GM12891 (cell line): ENCODE results near the gene UBE2K.
"Not testable (repeated sequence)": the region's sequence is repeated elsewhere in the genome, so short reads cannot be mapped to it uniquely, and the experiment has no call there.

Source experiments
- PAX5 ChIP-seq: IDR thresholded peaks from 2 replicates; pipeline ENCODE4 v1.6.1; 2011; ENCODE audit warnings: low read length, moderate library complexity, mild to moderate bottlenecking; ENCODE audit not compliant: insufficient read depth, severe bottlenecking
- POLR2A ChIP-seq: IDR thresholded peaks from 2 replicates; pipeline ENCODE4 v1.6.1; 2011; ENCODE audit warnings: low read depth, low read length, control low read depth
- POLR2AphosphoS5 ChIP-seq: IDR thresholded peaks from 2 replicates; pipeline ENCODE4 v1.6.1; 2011; ENCODE audit warnings: low read depth, low read length, control low read depth
- TAF1 ChIP-seq: IDR thresholded peaks from 2 replicates; pipeline ENCODE4 v1.6.1; 2011; ENCODE audit warnings: low read depth, low read length, control low read depth

DNA sequence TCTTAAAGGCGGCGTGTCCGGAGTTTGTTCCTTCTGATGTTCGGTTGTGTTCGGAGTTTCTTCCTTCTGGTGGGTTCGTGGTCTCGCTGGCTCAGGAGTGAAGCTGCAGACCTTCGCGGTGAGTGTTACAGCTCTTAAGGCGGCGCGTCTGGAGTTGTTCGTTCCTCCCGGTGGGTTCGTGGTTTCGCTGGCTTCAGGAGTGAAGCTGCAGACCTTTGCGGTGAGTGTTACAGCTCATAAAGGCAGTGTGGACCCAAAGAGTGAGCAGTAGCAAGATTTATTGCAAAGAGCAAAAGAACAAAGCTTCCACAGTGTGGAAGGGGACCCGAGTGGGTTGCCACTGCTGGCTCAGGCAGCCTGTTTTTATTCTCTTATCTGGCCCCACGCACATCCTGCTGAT lies 19.8 kb downstream of the UBE2K start:
- TF ChIP-seq POLR2A, TAF1, PAX5, POLR2AphosphoS5: not testable (repeated sequence)
